ENCODE data around the gene MARCHF7. TPM values are rescaled to one million over a fixed set of nuclear protein-coding genes. Genes with fewer than 3 reads are reported as not detected.
"Not testable (repeated sequence)": the region's sequence is repeated elsewhere in the genome, so short reads cannot be mapped to it uniquely, and the experiment has no call there.

The MARCHF7 gene
- total RNA-seq, 2 donors from 2014 or later = 60.1 to 81.2 TPM

DNA sequence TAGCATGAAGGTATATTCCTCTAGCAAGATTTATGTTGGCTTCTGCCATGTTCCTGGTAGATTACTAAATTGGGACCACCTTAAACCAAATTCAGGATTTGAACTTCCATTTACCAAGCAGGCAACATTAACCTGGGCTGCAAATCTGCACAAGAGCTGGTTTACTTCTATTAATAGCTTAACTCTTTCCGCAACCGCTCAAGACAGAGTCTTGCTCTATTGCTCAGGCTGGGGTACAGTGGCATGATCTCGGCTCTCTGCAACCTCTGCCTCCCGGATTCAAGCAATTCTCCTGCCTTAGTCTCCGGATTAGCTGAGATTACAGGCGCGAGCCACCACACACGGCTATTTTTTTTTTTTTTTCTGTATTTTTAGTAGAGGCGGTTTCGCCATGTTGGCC is 8.4 kb downstream of the MARCHF7 start:
- ATAC-seq (ENCODE audit: insufficient number of reproducible peaks, low FRiP score, low read depth) = no peak
- no peak for DNase-seq (ENCODE audit: low spot score)
- peaks cover 35 to 63% of the 10 kb centered on the region in 2 donors for H3K4me1 ChIP-seq (ENCODE audit: control insufficient read depth in 1 of 2, low read depth in 2 of 2)

GRCh38 chr2:159722580-159722979 is 10.3 kb downstream of the MARCHF7 start:
- Histone ChIP-seq H3K27ac (no peak overlapping the region), H3K9me3 (no peaks in the 10 kb centered on the region), H3K36me3 (no peaks in the 10 kb centered on the region), H3K4me1 (ENCODE audit: control insufficient read depth in 1 of 2, low read depth in 2 of 2) (peaks cover 22 to 44% of the 10 kb centered on the region in 2 donors), H3K27me3 (replicated peaks; ENCODE audit: insufficient read depth) (no peaks in the 10 kb centered on the region), H3K4me3 (no peak overlapping the region)
- no peak for ATAC-seq (ENCODE audit: insufficient number of reproducible peaks, low FRiP score, low read depth)
- no peak for TF ChIP-seq CTCF (IDR thresholded peaks at IDR 0.05)
- no peak for DNase-seq (ENCODE audit: low spot score)

More for the DNA sequence above, 8.4 kb downstream of the MARCHF7 start:
- no peak for TF ChIP-seq CTCF (IDR thresholded peaks at IDR 0.05)
- Histone ChIP-seq H3K36me3 (peaks cover 12% of the 10 kb centered on the region), H3K9me3 (no peaks in the 10 kb centered on the region), H3K4me3 (no peak overlapping the region), H3K27ac (no peak overlapping the region), H3K27me3 (replicated peaks; ENCODE audit: insufficient read depth) (no peaks in the 10 kb centered on the region)

- ATAC-seq (ENCODE audit: insufficient number of reproducible peaks, low FRiP score, low read depth); DNase-seq (ENCODE audit: low spot score); H3K4me3 ChIP-seq; H3K27ac ChIP-seq; H3K9me3 ChIP-seq; H3K36me3 ChIP-seq; H3K27me3 ChIP-seq (replicated peaks; ENCODE audit: insufficient read depth): not testable (repeated sequence)
- H3K4me1 ChIP-seq (ENCODE audit: control insufficient read depth in 1 of 2, low read depth in 2 of 2) = peaks cover 16 to 38% of the 10 kb centered on the region in 2 donors
Observed at GRCh38 chr2:159724795-159725572, 12.7 kb downstream of the MARCHF7 start.

GRCh38 chr2:159725713-159726112 is 13.4 kb downstream of the MARCHF7 start:
- Histone ChIP-seq H3K4me1 (ENCODE audit: control insufficient read depth in 1 of 2, low read depth in 2 of 2) (peaks cover 16 to 36% of the 10 kb centered on the region in 2 donors), H3K27ac (no peak overlapping the region), H3K9me3 (no peaks in the 10 kb centered on the region), H3K27me3 (replicated peaks; ENCODE audit: insufficient read depth) (no peaks in the 10 kb centered on the region), H3K4me3 (no peak overlapping the region), H3K36me3 (peaks cover 7% of the 10 kb centered on the region)
- ATAC-seq (ENCODE audit: insufficient number of reproducible peaks, low FRiP score, low read depth) = no peak
- TF ChIP-seq CTCF (IDR thresholded peaks at IDR 0.05) = no peak
- DNase-seq (ENCODE audit: low spot score) = no peak

DNA sequence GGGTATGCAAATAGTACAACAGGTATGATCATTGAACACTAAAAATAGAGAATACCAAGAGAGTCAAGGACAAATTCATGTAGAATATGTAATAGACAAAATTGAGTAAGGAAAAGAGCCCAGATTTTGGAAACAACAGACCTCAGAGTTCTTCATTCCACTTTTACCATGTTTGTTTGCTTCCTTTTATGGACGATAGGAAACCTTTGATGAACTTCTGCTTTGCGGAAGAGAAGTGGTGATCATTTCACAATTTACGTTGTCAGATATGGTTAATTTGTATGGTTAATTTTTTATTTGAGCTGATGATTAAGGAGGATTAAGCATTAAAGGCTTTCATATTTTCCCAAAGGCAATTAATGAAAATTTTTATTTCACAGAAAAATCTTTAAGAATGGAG is 16.3 kb downstream of the MARCHF7 start:
- Histone ChIP-seq H3K27ac (no peak overlapping the region), H3K36me3 (peaks cover 15% of the 10 kb centered on the region), H3K27me3 (replicated peaks; ENCODE audit: insufficient read depth) (no peaks in the 10 kb centered on the region), H3K4me1 (ENCODE audit: control insufficient read depth in 1 of 2, low read depth in 2 of 2) (peaks cover 3 to 11% of the 10 kb centered on the region in 2 donors), H3K4me3 (no peak overlapping the region), H3K9me3 (no peaks in the 10 kb centered on the region)
- TF ChIP-seq CTCF (IDR thresholded peaks at IDR 0.05) = no peak
- ATAC-seq (ENCODE audit: insufficient number of reproducible peaks, low FRiP score, low read depth) (no peak), DNase-seq (ENCODE audit: low spot score) (no peak)

Measured in thoracic aorta (tissue), 2 donors.